ENCODE data around the gene BSDC1.

DNA sequence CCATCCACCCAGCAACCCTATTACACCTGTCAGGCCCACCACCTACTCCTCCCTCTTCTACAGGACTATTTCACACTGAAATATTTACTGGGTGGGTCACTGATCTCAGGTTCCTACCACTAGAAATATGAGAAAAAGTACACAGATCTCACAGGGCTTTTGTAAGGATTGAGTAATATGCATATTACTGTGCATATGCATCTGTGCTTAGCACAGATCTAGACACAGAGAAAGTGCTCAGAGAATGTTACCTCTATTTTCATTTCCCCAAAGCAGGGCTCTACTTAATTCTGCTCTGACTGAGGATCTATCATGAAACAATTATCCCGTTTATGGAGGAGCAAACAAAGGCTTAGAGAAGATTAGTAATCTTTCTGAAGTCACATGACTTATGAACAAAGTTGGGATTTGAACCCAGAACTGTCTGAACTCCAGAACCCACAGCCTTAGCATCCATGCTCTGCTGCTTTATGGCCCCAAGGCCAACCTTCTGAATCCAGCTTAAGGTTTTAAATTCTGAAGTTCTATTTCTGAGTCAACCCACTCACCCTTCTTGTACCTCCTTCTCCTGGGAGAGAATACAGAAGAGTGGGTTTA, 20.1 kb downstream of the BSDC1 start:
- TF ChIP-seq POLR2AphosphoS5 (IDR thresholded peaks at IDR 0.05; ENCODE audit: low read depth, low read length) (no peak), POLR2A (IDR thresholded peaks at IDR 0.05; ENCODE audit: low read depth, low read length) (no peak)

Measured in GM12892 (cell line).